Gastrocnemius medialis (tissue), 4 donors: Measurements from ENCODE around the gene CACNA1C.

Source experiments
- POLR2A ChIP-seq, 2 donors: fragments of 450-650 bp; IDR thresholded peaks; one replicate each; pipeline ENCODE4 v1.6.1; 2017; ENCODE audit warnings: antibody characterized with exemption in 2 of 2, mild to moderate bottlenecking in 2 of 2, moderate library complexity in 2 of 2
- TF ChIP-seq, protein P1 (sequence below), 5 experiments: fragments of 450-650 bp in 3 of 5; fragments of 200-600 bp in 2 of 5; sonication (generic) in 2 of 5; IDR thresholded peaks in 4 of 5; conservative IDR thresholded peaks in 1 of 5; 1 replicate in 4 of 5; 2 replicates in 1 of 5; pipeline ENCODE4 v1.5.1; 2016 to 2019; ENCODE audit warnings: antibody characterized with exemption in 5 of 5, mild to moderate bottlenecking in 3 of 5, moderate library complexity in 3 of 5

DNA sequence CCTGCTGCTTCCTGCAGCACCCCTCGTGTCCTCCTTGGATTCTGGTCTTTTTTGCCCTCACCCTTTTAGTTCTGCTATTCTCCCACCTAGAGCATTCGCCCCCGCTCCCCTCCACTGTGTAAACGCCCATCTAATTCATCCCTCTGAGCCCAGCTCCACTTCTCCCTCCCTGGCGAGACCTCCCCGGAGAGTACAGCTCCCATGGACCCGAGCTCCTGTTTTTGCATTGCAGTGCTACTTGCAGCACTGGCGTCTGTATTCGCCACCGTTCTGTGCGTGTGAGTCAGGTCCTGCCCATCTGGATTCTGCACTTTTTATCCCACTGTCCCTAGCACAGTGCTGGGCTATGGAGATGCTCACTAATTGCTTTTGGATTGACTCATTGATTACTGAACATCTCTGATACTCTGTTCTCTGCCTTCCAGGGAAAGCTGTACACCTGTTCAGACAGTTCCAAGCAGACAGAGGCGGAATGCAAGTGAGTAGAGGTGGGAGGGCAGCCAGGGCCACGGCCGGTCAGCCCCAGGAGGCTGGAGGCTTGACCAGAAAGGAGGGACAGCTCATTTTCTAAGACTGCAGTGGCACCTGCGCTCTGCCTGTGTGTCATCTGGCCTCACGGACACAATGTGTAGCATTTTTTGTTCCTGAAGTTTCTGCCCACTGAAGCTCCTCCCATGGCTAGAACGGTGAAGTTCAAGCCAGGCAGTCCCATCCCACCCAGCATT lies 553.6 kb downstream of the CACNA1C start:
- TF ChIP-seq, protein P1, sequence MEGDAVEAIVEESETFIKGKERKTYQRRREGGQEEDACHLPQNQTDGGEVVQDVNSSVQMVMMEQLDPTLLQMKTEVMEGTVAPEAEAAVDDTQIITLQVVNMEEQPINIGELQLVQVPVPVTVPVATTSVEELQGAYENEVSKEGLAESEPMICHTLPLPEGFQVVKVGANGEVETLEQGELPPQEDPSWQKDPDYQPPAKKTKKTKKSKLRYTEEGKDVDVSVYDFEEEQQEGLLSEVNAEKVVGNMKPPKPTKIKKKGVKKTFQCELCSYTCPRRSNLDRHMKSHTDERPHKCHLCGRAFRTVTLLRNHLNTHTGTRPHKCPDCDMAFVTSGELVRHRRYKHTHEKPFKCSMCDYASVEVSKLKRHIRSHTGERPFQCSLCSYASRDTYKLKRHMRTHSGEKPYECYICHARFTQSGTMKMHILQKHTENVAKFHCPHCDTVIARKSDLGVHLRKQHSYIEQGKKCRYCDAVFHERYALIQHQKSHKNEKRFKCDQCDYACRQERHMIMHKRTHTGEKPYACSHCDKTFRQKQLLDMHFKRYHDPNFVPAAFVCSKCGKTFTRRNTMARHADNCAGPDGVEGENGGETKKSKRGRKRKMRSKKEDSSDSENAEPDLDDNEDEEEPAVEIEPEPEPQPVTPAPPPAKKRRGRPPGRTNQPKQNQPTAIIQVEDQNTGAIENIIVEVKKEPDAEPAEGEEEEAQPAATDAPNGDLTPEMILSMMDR (IDR thresholded peaks at IDR 0.05 in 4 of 5, conservative IDR thresholded peaks at IDR 0.05 in 1 of 5) = no peak
- no peak for TF ChIP-seq POLR2A (IDR thresholded peaks at IDR 0.05)
